Retinal pigment epithelial cell (primary cell): ENCODE data around the gene PEX3.
"Not testable (repeated sequence)": the region's sequence is repeated elsewhere in the genome, so short reads cannot be mapped to it uniquely, and the experiment has no call there.

ENCODE experiments used
- DNase-seq: peaks from one replicate; pipeline ENCODE4 v3.0.0-alpha.2; 2010; ENCODE audit warnings: low read depth
- H3K4me3 ChIP-seq: 2 replicates; pipeline ENCODE4 v1.5.1; 2011; ENCODE audit warnings: mild to moderate bottlenecking, low read length, control low read depth, moderate library complexity
- TF ChIP-seq, protein P1 (sequence below): conservative IDR thresholded peaks from 2 replicates; pipeline ENCODE4 v1.5.1; 2011; ENCODE audit warnings: low read depth, low read length, control low read depth, inconsistent platforms

Gene PEX3

DNA sequence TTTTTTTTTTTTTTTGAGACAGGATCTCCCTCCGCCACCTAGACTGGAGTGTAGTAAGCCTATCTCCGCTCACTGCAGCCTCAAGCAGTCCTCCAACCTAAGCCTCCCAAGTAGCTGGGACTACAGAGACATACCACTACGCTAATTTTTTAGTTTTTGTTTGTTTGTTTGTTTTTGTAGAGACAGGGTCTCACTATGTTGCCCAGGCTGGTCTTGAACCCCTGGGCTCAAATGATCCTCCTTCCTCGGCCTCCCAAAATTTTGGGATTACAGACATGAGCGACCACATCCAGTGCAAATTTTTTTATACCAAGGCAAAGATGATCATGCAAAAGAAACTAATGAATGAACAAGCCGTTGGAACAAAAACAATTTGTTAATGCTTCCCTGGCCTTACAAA lies 55.6 kb downstream of the PEX3 start:
- TF ChIP-seq, protein P1, sequence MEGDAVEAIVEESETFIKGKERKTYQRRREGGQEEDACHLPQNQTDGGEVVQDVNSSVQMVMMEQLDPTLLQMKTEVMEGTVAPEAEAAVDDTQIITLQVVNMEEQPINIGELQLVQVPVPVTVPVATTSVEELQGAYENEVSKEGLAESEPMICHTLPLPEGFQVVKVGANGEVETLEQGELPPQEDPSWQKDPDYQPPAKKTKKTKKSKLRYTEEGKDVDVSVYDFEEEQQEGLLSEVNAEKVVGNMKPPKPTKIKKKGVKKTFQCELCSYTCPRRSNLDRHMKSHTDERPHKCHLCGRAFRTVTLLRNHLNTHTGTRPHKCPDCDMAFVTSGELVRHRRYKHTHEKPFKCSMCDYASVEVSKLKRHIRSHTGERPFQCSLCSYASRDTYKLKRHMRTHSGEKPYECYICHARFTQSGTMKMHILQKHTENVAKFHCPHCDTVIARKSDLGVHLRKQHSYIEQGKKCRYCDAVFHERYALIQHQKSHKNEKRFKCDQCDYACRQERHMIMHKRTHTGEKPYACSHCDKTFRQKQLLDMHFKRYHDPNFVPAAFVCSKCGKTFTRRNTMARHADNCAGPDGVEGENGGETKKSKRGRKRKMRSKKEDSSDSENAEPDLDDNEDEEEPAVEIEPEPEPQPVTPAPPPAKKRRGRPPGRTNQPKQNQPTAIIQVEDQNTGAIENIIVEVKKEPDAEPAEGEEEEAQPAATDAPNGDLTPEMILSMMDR = no peak
- DNase-seq = no peak
- H3K4me3 ChIP-seq = no peak overlapping the region

DNA sequence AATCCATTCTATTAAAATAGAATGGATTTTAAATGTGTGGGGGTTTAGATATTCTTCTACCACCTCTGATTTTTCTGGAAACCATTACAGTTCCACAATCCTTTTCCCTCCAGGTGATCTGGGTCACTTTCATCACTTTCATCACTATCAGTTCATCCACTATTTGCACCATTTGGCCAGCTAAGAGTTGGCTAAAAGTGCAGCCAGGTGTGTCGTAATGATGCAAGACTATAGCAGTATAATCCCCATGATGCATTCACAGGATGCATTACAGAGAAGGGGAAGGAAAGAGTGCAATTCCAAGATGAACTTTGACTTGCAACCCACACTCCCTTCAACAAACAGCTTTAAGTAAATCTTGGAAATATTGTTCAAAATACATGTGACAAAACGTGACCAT lies 56.0 kb downstream of the PEX3 start:
- TF ChIP-seq, protein P1 = no peak
- DNase-seq = no peak
- H3K4me3 ChIP-seq = no peak overlapping the region

DNA sequence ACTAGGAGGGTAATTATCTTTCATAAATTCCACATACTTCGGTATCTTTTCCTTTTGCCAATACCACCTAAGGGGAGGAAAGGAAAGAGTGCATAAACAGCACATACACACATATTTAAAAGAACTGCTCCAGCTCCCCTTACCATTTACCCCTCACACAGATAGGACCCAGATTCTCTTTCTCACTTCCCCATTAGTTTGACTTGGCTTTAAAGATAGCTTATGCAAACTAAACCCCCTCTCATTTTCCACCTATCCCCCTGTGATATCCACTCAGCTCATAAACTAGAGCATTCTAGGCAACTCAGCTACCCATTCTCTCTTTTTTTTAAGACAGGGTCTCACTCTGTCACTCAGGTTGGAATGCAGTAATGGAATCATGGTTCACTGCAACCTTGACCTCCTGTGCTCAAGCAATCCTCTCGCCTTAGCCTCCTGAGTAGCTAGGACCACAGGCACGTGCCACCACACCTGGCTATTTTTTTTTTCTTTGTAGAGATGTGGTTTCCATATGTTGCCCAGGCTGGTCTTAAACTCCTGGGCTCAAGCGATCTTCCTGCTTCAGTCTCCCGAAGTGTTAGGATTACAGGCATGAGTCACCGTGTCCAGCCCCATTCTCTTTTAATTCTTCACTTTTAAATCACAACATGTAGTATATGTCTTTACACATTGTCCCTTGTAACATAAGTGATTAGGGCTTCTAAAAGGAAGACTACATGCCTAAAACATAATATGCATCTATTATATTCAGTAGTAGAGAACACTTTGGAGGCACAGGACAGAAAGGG lies 56.9 kb downstream of the PEX3 start:
- DNase-seq = peak; percentile 20
- no peak overlapping the region for H3K4me3 ChIP-seq
- TF ChIP-seq, protein P1 = no peak

DNA sequence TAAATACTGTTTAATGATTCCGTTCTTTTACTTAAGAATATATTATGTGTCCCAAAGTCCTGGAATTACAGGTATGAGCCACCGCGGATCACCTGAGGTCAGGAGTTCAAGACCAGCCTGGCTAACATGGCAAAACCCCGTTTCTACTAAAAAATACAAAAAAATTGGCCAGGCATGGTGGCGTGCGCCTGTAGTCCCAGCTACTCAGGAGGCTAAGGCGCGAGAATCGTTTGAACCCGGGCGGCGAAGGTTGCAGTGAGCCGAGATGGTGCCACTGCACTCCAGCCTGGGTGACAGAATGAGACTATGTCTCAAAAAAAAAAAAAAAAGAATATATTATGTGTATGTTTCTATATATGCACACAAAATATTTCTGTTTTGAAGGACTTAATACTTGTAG lies 59.7 kb downstream of the PEX3 start:
- DNase-seq = not testable (repeated sequence)
- peak overlapping the region; percentile 74 for H3K4me3 ChIP-seq

DNA sequence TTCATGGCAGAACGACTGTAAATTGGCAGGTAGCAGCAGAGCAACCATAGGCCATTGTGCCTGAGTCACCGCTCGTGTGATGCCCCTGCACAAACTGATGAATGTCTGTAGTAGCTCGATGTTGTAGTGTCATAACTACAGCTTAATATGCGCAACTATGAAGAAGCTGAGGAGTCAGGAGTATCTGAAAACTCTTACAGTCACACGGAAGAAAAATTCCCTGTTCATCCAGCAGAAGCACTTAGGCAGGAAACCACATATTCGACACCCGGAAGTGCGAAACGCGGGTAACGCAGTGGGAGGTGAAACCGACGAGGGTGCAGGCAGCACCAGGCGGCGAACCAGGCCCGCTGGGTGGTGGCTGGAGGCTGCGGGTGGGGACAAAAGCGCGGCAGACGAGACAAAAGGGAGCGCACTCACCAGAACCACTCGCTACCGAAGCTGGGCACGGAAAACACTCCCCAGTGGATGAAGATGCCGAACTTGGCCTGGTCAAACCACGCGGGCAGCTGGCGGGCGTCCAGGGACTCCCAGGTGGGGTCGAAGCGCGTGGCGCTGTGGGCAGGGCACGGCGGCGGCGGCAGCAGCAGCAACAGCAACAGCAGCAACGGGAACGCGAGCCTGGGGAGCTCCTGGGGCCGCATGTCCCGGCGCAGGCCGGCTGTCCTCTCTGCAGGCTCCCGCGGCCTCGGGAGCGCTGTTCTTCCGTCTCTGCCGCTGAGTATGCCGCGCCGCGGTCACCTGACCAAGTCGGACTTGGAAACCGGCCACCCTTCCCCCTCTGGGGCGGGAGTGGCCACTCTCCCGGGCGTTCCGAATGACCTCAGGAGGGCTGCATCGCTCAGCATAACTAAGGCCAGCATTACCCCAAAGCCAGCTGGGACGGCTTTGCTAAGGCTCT lies 60.6 kb downstream of the PEX3 start, which contains the start of gene FUCA2:
Gene FUCA2, minus strand, starts transcription at position 730 of the 901 bp plus-strand sequence. Its CDS starts 86 bp downstream, at position 644.
- TF ChIP-seq, protein P1 = no peak
- DNase-seq = peak; percentile 58
- H3K4me3 ChIP-seq = peak within 1 kb of the TSS; percentile 74

DNA sequence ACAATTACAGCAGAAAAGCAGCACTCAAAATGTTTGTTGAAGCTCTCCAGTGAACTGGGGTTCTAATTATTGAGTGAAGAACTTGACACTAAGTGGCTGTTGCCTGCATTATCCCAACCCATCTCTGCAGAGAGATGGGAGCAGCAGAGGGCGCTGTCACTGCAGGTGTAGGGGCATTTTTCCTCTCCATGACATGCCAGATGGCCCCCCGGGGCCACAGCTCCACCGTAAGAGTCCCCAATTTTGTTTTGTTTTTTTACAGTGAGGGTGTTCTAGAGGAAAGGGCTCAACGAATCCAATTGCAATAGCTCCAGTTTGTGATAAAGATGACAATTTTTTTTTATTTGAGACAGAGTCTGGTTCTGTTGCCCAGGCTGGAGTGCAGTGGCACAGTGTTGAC lies 62.8 kb downstream of the PEX3 start:
- H3K4me3 ChIP-seq = no peak overlapping the region
- TF ChIP-seq, protein P1 = peak; percentile 62
- DNase-seq = no peak

DNA sequence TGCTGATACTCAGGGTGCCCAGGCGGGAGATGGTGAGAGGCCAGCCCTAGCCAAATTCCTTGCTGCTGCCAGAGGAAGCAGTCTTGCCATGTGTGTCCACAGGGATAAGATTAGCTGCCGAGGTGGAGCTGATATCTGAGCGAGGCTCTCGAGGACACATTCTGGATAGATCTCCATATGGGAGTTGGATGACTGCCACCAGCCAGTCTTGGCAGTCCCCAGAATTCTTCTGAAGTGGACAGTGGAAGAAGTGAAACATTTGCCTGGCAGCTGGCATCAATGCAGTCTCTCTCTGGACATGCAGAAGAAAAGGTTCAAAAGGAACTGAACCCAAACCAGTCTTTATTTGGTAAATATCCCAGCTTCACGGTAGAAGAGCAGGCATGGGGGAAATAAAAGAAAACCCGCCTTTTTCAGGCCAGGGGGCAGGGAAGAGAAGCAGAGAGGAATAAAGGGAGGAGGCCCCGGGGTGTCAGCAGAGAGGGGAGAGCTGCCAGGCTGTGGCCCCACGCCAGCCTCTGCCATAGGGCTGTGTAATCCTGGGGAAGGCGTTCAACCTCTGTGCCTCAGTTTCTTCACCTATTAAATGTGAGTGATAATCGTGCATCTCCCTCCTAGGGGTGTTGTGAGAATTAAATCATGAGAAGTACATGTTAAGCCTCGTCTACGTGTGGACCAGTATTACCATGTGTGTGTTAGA lies 64.6 kb downstream of the PEX3 start:
- DNase-seq = no peak
- TF ChIP-seq, protein P1 = no peak
- no peak overlapping the region for H3K4me3 ChIP-seq
